T-helper 17 cell (primary cell): Measurements from ENCODE around the gene RIMS1. TPM values are rescaled to one million over a fixed set of nuclear protein-coding genes. Genes with fewer than 3 reads are reported as not detected.

Experiments used
- ATAC-seq: fragments of 150-1000 bp; cut with Tn5 transposase; 2 replicates; pipeline ENCODE4 v1.10.0; 2021; ENCODE audit warnings: mild to moderate bottlenecking, moderate library complexity
- DNase-seq, 3 donors: peaks; one replicate each; pipeline versions ENCODE4 v3.0.0 to v3.0.0-alpha.2; 2020 to 2021
- H3K9me3 ChIP-seq: one replicate; pipeline ENCODE4 v1.7.0; 2013; ENCODE audit warnings: low read length, mild to moderate bottlenecking; ENCODE audit not compliant: control insufficient read depth, poor library complexity, severe bottlenecking
- H3K27ac Mint-ChIP-seq: one replicate; pipeline ENCODE4 v1.8.0; 2022; ENCODE audit warnings: mild to moderate bottlenecking, moderate library complexity, mixed read lengths
- H3K27me3 Mint-ChIP-seq: one replicate; pipeline ENCODE4 v1.8.0; 2022; ENCODE audit warnings: mixed read lengths
- H3K36me3 Mint-ChIP-seq: one replicate; pipeline ENCODE4 v1.8.0; 2022; ENCODE audit warnings: low read depth, mixed read lengths
- H3K4me1 Mint-ChIP-seq: one replicate; pipeline ENCODE4 v1.8.0; 2022; ENCODE audit warnings: mild to moderate bottlenecking, mixed read lengths
- H3K4me3 Mint-ChIP-seq: one replicate; pipeline ENCODE4 v1.8.0; 2022; ENCODE audit warnings: mild to moderate bottlenecking, moderate library complexity, mixed read lengths
- total RNA-seq, 4 donors: library from RNA in 2 of 4; stranded (reverse) in 2 of 4; gene quantifications; one replicate each; pipeline ENCODE4 v1.2.3 and lab custom pipeline; 2022 to 2026

RIMS1 gene
- total RNA-seq, 2 donors from 2014 or later = not detected

GRCh38 chr6:72081871-72082270 lies 195.5 kb downstream of the RIMS1 start:
- ATAC-seq = no peak
- Mint-ChIP-seq H3K4me1 (no peaks in the 10 kb centered on the region), H3K36me3 (no peaks in the 10 kb centered on the region), H3K4me3 (no peak overlapping the region), H3K27ac (no peak overlapping the region), H3K27me3 (peaks cover 6% of the 10 kb centered on the region)
- no peaks in the 10 kb centered on the region for H3K9me3 ChIP-seq
- DNase-seq = no peak

- no peak for DNase-seq
- Mint-ChIP-seq H3K4me1 (no peaks in the 10 kb centered on the region), H3K27me3 (peaks cover 6% of the 10 kb centered on the region), H3K36me3 (no peaks in the 10 kb centered on the region), H3K27ac (no peak overlapping the region), H3K4me3 (no peak overlapping the region)
- ATAC-seq = no peak
- no peaks in the 10 kb centered on the region for H3K9me3 ChIP-seq
These were observed 197.6 kb downstream of the RIMS1 start for GRCh38 chr6:72083976-72084375.

GRCh38 chr6:72084992-72085569 lies 198.7 kb downstream of the RIMS1 start:
- ATAC-seq (no peak), DNase-seq (no peak)
- H3K36me3 Mint-ChIP-seq = no peaks in the 10 kb centered on the region
- H3K9me3 ChIP-seq = no peaks in the 10 kb centered on the region
- H3K4me3 Mint-ChIP-seq = no peak overlapping the region
- H3K27ac Mint-ChIP-seq = no peak overlapping the region
- H3K27me3 Mint-ChIP-seq = peaks cover 6% of the 10 kb centered on the region
- no peaks in the 10 kb centered on the region for H3K4me1 Mint-ChIP-seq

- no peaks in the 10 kb centered on the region for H3K36me3 Mint-ChIP-seq
- H3K4me3 Mint-ChIP-seq = no peak overlapping the region
- H3K9me3 ChIP-seq = no peaks in the 10 kb centered on the region
- no peak overlapping the region for H3K27ac Mint-ChIP-seq
- H3K4me1 Mint-ChIP-seq = no peaks in the 10 kb centered on the region
- ATAC-seq (no peak), DNase-seq (no peak)
- H3K27me3 Mint-ChIP-seq = no peaks in the 10 kb centered on the region
These were observed 208.2 kb downstream of the RIMS1 start for GRCh38 chr6:72094506-72094905.

DNA sequence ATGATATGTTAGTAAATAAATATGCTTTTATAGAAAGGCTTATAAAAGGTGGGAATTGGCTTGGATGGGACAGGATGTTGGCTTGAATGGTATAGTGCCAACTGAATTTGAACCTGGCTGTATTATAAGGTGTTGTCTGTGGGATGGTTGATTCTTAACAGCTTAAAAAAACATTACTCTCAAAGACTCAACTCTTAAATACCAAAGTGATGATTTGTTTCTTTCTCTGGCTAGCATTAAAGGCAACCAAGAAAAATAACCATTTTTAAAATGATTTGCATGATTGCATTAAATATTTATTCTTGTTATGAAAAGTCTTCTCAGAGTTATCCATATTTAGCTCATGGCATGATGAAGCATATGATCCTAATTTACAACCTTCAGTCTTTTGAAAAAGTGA lies 216.2 kb downstream of the RIMS1 start:
- no peak for DNase-seq
- Mint-ChIP-seq H3K36me3 (no peaks in the 10 kb centered on the region), H3K27ac (no peak overlapping the region), H3K4me3 (no peak overlapping the region), H3K27me3 (no peaks in the 10 kb centered on the region), H3K4me1 (no peaks in the 10 kb centered on the region)
- no peaks in the 10 kb centered on the region for H3K9me3 ChIP-seq
- no peak for ATAC-seq

- Mint-ChIP-seq H3K4me1 (no peaks in the 10 kb centered on the region), H3K27me3 (no peaks in the 10 kb centered on the region), H3K36me3 (no peaks in the 10 kb centered on the region), H3K27ac (no peak overlapping the region), H3K4me3 (no peak overlapping the region)
- H3K9me3 ChIP-seq = no peaks in the 10 kb centered on the region
- DNase-seq = no peak
- ATAC-seq = no peak
These were observed 225.3 kb downstream of the RIMS1 start for GRCh38 chr6:72111611-72112010.

DNA sequence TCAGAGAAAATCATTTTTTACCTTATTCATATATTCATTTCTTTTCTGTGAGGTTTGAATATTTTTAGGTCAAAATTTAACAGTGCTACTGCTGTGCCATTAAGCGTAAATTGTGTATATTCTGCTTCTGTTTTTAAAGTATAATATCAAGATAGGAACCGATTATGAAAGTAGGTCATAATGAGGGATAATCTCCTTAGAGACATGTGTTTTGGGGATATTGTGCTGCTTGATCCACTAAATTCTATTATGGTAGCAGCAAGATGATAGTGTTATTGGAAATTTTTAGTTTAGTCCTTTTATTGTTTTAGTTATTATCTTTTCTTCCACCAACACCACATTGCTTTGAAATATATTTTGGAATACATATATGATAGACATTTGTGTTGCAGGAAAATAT lies 244.0 kb downstream of the RIMS1 start:
- H3K4me1 Mint-ChIP-seq = no peaks in the 10 kb centered on the region
- H3K36me3 Mint-ChIP-seq = no peaks in the 10 kb centered on the region
- H3K4me3 Mint-ChIP-seq = no peak overlapping the region
- H3K27me3 Mint-ChIP-seq = no peaks in the 10 kb centered on the region
- no peak overlapping the region for H3K27ac Mint-ChIP-seq
- no peaks in the 10 kb centered on the region for H3K9me3 ChIP-seq
- no peak for DNase-seq
- ATAC-seq = no peak

DNA sequence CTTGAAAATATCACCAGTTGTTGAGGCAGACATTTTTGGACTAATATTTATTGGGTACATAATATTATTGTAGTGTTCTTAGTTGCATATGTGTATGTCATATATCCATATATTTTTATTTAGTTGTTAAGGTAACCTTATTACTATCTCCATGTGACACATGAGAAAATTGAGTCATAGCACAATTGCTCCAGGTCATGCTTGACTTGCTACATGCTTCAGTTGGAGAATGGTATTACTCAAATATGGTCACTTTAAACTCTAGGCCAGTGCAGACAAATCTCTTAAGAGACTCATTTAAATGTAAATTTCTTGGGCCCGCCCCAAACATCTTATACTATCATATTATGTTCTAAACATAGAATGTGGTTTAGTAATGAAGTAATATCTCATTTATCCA lies 246.1 kb downstream of the RIMS1 start:
- Mint-ChIP-seq H3K36me3 (no peaks in the 10 kb centered on the region), H3K27ac (no peak overlapping the region), H3K4me1 (no peaks in the 10 kb centered on the region), H3K27me3 (no peaks in the 10 kb centered on the region), H3K4me3 (no peak overlapping the region)
- H3K9me3 ChIP-seq = no peaks in the 10 kb centered on the region
- DNase-seq (no peak), ATAC-seq (no peak)

- no peaks in the 10 kb centered on the region for H3K4me1 Mint-ChIP-seq
- no peaks in the 10 kb centered on the region for H3K9me3 ChIP-seq
- DNase-seq = no peak
- no peak for ATAC-seq
- no peaks in the 10 kb centered on the region for H3K36me3 Mint-ChIP-seq
- no peak overlapping the region for H3K4me3 Mint-ChIP-seq
- no peak overlapping the region for H3K27ac Mint-ChIP-seq
- no peaks in the 10 kb centered on the region for H3K27me3 Mint-ChIP-seq
These were observed 246.5 kb downstream of the RIMS1 start for GRCh38 chr6:72132851-72133250.

DNA sequence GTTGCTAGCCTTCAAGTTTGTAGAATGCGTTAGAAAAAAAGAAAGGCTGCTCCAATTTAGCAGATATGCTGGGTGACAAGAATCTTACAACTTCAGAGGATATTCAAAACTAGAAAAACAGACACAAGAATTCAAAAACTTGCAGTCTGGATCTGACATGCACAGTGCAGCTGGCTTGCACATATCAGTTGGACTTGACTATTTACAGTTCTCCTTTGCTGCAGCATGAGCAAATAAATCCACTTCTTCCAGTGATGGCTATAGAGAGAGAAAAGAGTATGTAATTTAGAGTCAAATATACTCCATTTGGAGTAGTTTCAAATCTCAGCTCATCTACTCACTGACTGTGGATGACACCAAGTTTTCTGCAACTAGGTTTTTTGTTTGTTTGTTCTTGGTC lies 247.0 kb downstream of the RIMS1 start:
- no peak overlapping the region for H3K4me3 Mint-ChIP-seq
- DNase-seq (no peak), ATAC-seq (no peak)
- H3K27ac Mint-ChIP-seq = no peak overlapping the region
- no peaks in the 10 kb centered on the region for H3K4me1 Mint-ChIP-seq
- no peaks in the 10 kb centered on the region for H3K9me3 ChIP-seq
- no peaks in the 10 kb centered on the region for H3K27me3 Mint-ChIP-seq
- no peaks in the 10 kb centered on the region for H3K36me3 Mint-ChIP-seq

DNA sequence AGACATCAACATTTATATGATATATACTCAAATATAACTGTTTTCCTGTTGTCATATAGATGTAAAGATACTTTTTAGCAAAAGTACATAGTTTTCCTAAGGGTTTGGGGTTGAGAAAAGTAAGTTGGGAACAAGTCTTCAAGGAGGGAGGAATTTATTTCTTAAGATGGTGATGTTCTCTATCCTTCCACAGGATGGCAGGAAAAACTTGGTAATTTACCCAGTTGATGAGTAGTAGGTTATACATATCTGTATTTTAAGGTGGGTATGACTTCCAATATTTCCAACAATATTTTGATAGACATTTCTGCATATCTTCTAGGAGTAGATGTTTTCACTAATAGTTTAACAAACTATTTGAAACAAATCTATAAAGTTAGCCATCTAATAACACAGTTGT lies 254.4 kb downstream of the RIMS1 start:
- no peaks in the 10 kb centered on the region for H3K36me3 Mint-ChIP-seq
- H3K4me3 Mint-ChIP-seq = no peak overlapping the region
- no peak overlapping the region for H3K27ac Mint-ChIP-seq
- ATAC-seq (no peak), DNase-seq (no peak)
- no peaks in the 10 kb centered on the region for H3K27me3 Mint-ChIP-seq
- no peaks in the 10 kb centered on the region for H3K4me1 Mint-ChIP-seq
- no peaks in the 10 kb centered on the region for H3K9me3 ChIP-seq

- no peaks in the 10 kb centered on the region for H3K36me3 Mint-ChIP-seq
- H3K27ac Mint-ChIP-seq = no peak overlapping the region
- DNase-seq (no peak), ATAC-seq (no peak)
- H3K4me3 Mint-ChIP-seq = no peak overlapping the region
- no peaks in the 10 kb centered on the region for H3K27me3 Mint-ChIP-seq
- no peaks in the 10 kb centered on the region for H3K9me3 ChIP-seq
- H3K4me1 Mint-ChIP-seq = no peaks in the 10 kb centered on the region
These were observed 263.4 kb downstream of the RIMS1 start for GRCh38 chr6:72149715-72150114.

GRCh38 chr6:72151742-72152141 lies 265.4 kb downstream of the RIMS1 start:
- Mint-ChIP-seq H3K27me3 (no peaks in the 10 kb centered on the region), H3K4me1 (no peaks in the 10 kb centered on the region), H3K36me3 (no peaks in the 10 kb centered on the region), H3K4me3 (no peak overlapping the region), H3K27ac (no peak overlapping the region)
- no peaks in the 10 kb centered on the region for H3K9me3 ChIP-seq
- no peak for ATAC-seq
- DNase-seq = no peak

DNA sequence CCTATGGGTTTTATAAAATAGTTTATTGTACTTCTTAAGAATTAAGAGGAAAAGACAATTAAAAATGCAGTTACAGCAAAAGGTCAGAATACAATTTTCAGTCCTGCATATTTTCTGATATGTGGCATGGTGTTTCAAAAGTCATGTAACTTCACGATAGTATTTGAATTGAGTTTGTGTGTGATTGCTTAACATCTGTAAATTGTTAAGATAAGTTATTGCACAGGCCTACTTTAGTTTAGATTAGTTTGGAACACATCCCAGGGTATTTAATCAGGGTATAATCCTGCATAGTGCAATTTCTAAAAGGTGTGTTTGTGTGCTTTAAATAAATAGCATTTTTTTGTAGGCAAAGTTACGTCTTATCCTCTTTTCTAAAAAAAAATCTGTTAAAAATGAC lies 289.6 kb downstream of the RIMS1 start:
- H3K27me3 Mint-ChIP-seq = peaks cover 7% of the 10 kb centered on the region
- H3K9me3 ChIP-seq = no peaks in the 10 kb centered on the region
- DNase-seq = no peak
- H3K27ac Mint-ChIP-seq = no peak overlapping the region
- H3K4me3 Mint-ChIP-seq = no peak overlapping the region
- no peaks in the 10 kb centered on the region for H3K36me3 Mint-ChIP-seq
- no peaks in the 10 kb centered on the region for H3K4me1 Mint-ChIP-seq
- ATAC-seq = no peak
